ENCODE data around the gene TRAPPC2. TPM values are rescaled to one million over a fixed set of nuclear protein-coding genes. Genes with fewer than 3 reads are reported as not detected.

Gene TRAPPC2
- total RNA-seq, 1 experiment from 2014 or later, result 11.4 TPM

DNA sequence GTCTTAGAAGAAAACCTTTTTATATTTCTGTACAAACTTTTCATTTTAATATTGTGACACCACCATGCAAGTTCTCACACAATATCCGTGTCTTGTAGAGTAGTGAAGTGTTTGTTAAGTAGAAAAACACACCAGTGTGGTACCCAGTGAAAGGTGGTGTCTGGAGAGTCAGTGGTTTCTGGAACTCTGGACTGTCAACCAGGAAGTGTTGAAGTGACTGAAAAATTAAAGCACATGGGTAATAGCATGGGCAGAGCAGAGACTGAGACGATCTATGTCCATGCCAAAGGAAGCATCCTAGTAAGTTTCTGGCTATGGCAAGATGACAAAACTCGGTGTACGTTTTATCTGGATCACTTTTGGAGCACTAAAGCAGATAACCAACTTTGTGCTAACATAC lies 23.3 kb downstream of the TRAPPC2 start:
- intact Hi-C loops (cut with micrococcal nuclease; ENCODE audit: unreplicated experiment), result no loop called here
- ChIA-PET POLR2A (no interaction called here), CTCF (no interaction called here)
- Histone ChIP-seq H3K4me3 (ENCODE audit: low read depth in 2 of 2, low read length in 2 of 2) (no peak overlapping the region), H3K4me1 (ENCODE audit: control insufficient read depth, insufficient read depth, low read length) (no peaks in the 10 kb centered on the region), H3K27me3 (ENCODE audit: control insufficient read depth, insufficient read depth, low read length) (no peaks in the 10 kb centered on the region), H3K36me3 (ENCODE audit: control insufficient read depth, insufficient read depth, low read length) (no peaks in the 10 kb centered on the region; the same call in 1 of the 2 replicates), H3K27ac (ENCODE audit: low read length) (no peak overlapping the region), H3K9me3 (ENCODE audit: control insufficient read depth, insufficient read depth, low read depth, low read length) (no peaks in the 10 kb centered on the region)
- ATAC-seq (no peak), DNase-seq (ENCODE audit: low read depth, low spot score) (no peak)
- BruUV-seq (replicated peaks), result no TSS peak
- in situ Hi-C loops (cut with HindIII; ENCODE audit: low pct_unique_long_range_greater_than_20kb, low sequenced_read_pairs), result no loop called here
- TF ChIP-seq REST (IDR thresholded peaks at IDR 0.05; ENCODE audit: insufficient read depth in 1 of 2, low read depth in 2 of 2, low read length in 1 of 2) (no peak), POLR2AphosphoS5 (IDR thresholded peaks at IDR 0.05; ENCODE audit: low read depth, low read length) (no peak), CTCF (IDR thresholded peaks at IDR 0.05) (no peak), TCF7L2 (IDR thresholded peaks at IDR 0.05; ENCODE audit: low read depth, low read length) (no peak), SIN3A (IDR thresholded peaks at IDR 0.05; ENCODE audit: borderline replicate concordance, insufficient read depth, low read depth, low read length) (no peak)

DNA sequence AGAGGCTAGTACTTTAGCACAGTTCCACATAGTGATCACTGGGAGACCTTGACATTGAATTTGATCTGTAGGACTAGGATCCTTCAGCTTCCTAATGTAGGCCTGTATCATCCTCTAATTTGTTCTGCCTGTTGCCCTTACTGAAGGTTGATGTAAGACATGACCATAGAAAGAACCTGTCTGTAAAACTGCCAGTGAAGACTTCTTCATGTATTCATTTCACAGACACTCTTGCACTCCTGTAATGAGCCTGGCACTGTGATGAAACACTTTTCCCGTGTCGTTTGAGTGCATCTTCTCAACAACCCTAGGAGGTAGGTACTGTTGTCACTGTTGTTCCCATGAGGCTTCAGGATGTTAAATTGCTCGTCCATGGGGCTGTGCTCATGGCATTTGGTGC lies 30.8 kb downstream of the TRAPPC2 start:
- no peaks in the 10 kb centered on the region for H3K9me3 ChIP-seq (ENCODE audit: control insufficient read depth, insufficient read depth, low read depth, low read length)
- no peak overlapping the region for H3K4me3 ChIP-seq (ENCODE audit: low read depth in 2 of 2, low read length in 2 of 2)
- BruUV-seq (replicated peaks), result no TSS peak
- ChIA-PET POLR2A (no interaction called here), CTCF (no interaction called here)
- H3K4me1 ChIP-seq (ENCODE audit: control insufficient read depth, insufficient read depth, low read length), result no peaks in the 10 kb centered on the region
- TF ChIP-seq CTCF (IDR thresholded peaks at IDR 0.05) (no peak), POLR2AphosphoS5 (IDR thresholded peaks at IDR 0.05; ENCODE audit: low read depth, low read length) (no peak), SIN3A (IDR thresholded peaks at IDR 0.05; ENCODE audit: borderline replicate concordance, insufficient read depth, low read depth, low read length) (no peak), TCF7L2 (IDR thresholded peaks at IDR 0.05; ENCODE audit: low read depth, low read length) (no peak), REST (IDR thresholded peaks at IDR 0.05; ENCODE audit: insufficient read depth in 1 of 2, low read depth in 2 of 2, low read length in 1 of 2) (no peak)
- no peak overlapping the region for H3K27ac ChIP-seq (ENCODE audit: low read length)
- no peaks in the 10 kb centered on the region for H3K27me3 ChIP-seq (ENCODE audit: control insufficient read depth, insufficient read depth, low read length)
- no peak for ATAC-seq
- in situ Hi-C loops (cut with HindIII; ENCODE audit: low pct_unique_long_range_greater_than_20kb, low sequenced_read_pairs) (no loop called here), intact Hi-C loops (cut with micrococcal nuclease; ENCODE audit: unreplicated experiment) (no loop called here)
- H3K36me3 ChIP-seq (ENCODE audit: control insufficient read depth, insufficient read depth, low read length), result no peaks in the 10 kb centered on the region
- DNase-seq (ENCODE audit: low read depth, low spot score), result no peak

All from Panc1 (cell line).